Neural progenitor cell (in vitro differentiated cells): ENCODE measurements around the gene CLDN4.

ENCODE experiments used
- CTCF ChIP-seq: fragments of 200-600 bp; sonication (generic); IDR thresholded peaks from 2 replicates; pipeline ENCODE4 v1.5.1; 2017; ENCODE audit warnings: antibody characterized with exemption, mild to moderate bottlenecking
- EZH2 ChIP-seq: fragments of 200-600 bp; sonication (generic); IDR thresholded peaks from 2 replicates; pipeline ENCODE4 v1.6.1; 2017; ENCODE audit warnings: antibody characterized with exemption, mild to moderate bottlenecking, moderate library complexity
- EZH2phosphoT487 ChIP-seq: fragments of 200-600 bp; sonication (generic); IDR thresholded peaks from 2 replicates; pipeline ENCODE4 v1.6.1; 2017; ENCODE audit warnings: antibody characterized with exemption

DNA sequence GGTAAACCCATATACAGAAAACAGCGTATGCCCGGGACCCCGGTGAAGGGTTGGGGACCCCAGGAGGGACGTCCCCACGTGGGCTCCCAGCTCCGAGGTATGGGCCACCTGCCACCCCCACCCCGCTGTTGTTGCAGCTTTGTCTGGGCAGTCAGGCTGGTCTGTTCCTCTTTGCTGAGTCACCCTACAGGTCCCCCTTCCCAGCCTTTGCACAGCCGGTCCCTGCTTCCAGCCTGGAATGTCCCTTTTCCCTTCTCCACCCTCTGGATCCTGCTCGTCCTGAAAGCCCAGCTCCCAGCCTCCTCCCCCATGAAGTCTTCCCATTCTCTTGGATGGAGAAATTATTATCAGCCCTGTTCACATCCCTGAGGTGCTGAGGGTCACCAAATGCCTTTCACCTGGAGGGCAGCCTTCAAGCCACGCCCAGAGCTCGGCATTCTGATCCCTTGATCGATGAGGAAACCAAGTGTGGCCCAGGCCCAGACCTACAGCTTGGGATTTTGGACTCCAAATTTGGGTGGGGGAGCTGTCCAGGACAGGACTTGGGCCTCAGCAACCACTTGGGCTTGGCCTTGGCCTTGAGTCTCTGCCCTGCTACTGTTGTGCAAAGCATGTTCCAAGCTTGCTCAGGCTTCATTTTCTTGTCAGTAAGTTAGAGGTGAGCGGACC lies 2.6 kb downstream of the CLDN4 start:
- TF ChIP-seq CTCF = no peak
- no peak for TF ChIP-seq EZH2
- TF ChIP-seq EZH2phosphoT487 = no peak
